ENCODE results near the gene CYP2C19. TPM values are rescaled to one million over a fixed set of nuclear protein-coding genes. Genes with fewer than 3 reads are reported as not detected.
"Not testable (repeated sequence)": the region's sequence is repeated elsewhere in the genome, so short reads cannot be mapped to it uniquely, and the experiment has no call there.

The CYP2C19 gene
- total and polyA plus RNA-seq, 9 donors, result 0.05 to 0.19 TPM; not detected in 7

- 61% methylated on average over 2 of the region's 4 CpGs for WGBS (ENCODE audit: insufficient coverage)
These were observed 95.5 kb downstream of the CYP2C19 start for GRCh38 chr10:94858005-94858404.

GRCh38 chr10:94859086-94859485 is 96.6 kb downstream of the CYP2C19 start:
- Histone ChIP-seq H3K27me3 (ENCODE audit: control insufficient read depth, insufficient read depth, low read length) (no peaks in the 10 kb centered on the region), H3K27ac (ENCODE audit: low read length) (no peak overlapping the region), H3K9me3 (replicated peaks; ENCODE audit: control insufficient read depth, low read depth, low read length) (peaks cover 4% of the 10 kb centered on the region), H3K36me3 (ENCODE audit: control insufficient read depth, insufficient read depth, low read length) (no peaks in the 10 kb centered on the region), H3K4me3 (ENCODE audit: low read length) (no peak overlapping the region), H3K4me1 (ENCODE audit: control insufficient read depth, insufficient read depth, low read length) (no peaks in the 10 kb centered on the region)
- whole genome bisulfite sequencing (ENCODE audit: insufficient coverage), result 90% methylated on average over 3 of the region's 3 CpGs
- DNase-seq, result no peak

More at GRCh38 chr10:94858005-94858404, 95.5 kb downstream of the CYP2C19 start:
- no peaks in the 10 kb centered on the region for H3K4me1 ChIP-seq (ENCODE audit: control insufficient read depth, insufficient read depth, low read length)
- no peaks in the 10 kb centered on the region for H3K27me3 ChIP-seq (ENCODE audit: control insufficient read depth, insufficient read depth, low read length)
- H3K27ac ChIP-seq (ENCODE audit: low read length), result no peak overlapping the region
- no peak overlapping the region for H3K4me3 ChIP-seq (ENCODE audit: low read length)
- no peaks in the 10 kb centered on the region for H3K36me3 ChIP-seq (ENCODE audit: control insufficient read depth, insufficient read depth, low read length)
- peaks cover 4% of the 10 kb centered on the region for H3K9me3 ChIP-seq (replicated peaks; ENCODE audit: control insufficient read depth, low read depth, low read length)
- DNase-seq, result no peak

GRCh38 chr10:94878649-94879048 is 116.2 kb downstream of the CYP2C19 start:
- Histone ChIP-seq H3K4me1 (ENCODE audit: control insufficient read depth, insufficient read depth, low read length) (no peaks in the 10 kb centered on the region), H3K36me3 (ENCODE audit: control insufficient read depth, insufficient read depth, low read length) (no peaks in the 10 kb centered on the region), H3K27me3 (ENCODE audit: control insufficient read depth, insufficient read depth, low read length) (no peaks in the 10 kb centered on the region), H3K4me3 (ENCODE audit: low read length) (no peak overlapping the region), H3K9me3 (replicated peaks; ENCODE audit: control insufficient read depth, low read depth, low read length) (peaks cover 5% of the 10 kb centered on the region), H3K27ac (ENCODE audit: low read length) (no peak overlapping the region)
- no peak for DNase-seq
- WGBS (ENCODE audit: insufficient coverage), result no CpG with 5 or more reads among the region's 1 CpG

GRCh38 chr10:94879214-94879613 is 116.7 kb downstream of the CYP2C19 start:
- H3K27ac ChIP-seq (ENCODE audit: low read length), result no peak overlapping the region
- 88% methylated on average over 1 of the region's 1 CpG for WGBS (ENCODE audit: insufficient coverage)
- H3K36me3 ChIP-seq (ENCODE audit: control insufficient read depth, insufficient read depth, low read length), result no peaks in the 10 kb centered on the region
- no peaks in the 10 kb centered on the region for H3K27me3 ChIP-seq (ENCODE audit: control insufficient read depth, insufficient read depth, low read length)
- no peak for DNase-seq
- peaks cover 5% of the 10 kb centered on the region for H3K9me3 ChIP-seq (replicated peaks; ENCODE audit: control insufficient read depth, low read depth, low read length)
- no peak overlapping the region for H3K4me3 ChIP-seq (ENCODE audit: low read length)
- no peaks in the 10 kb centered on the region for H3K4me1 ChIP-seq (ENCODE audit: control insufficient read depth, insufficient read depth, low read length)

GRCh38 chr10:94889123-94889522 is 126.6 kb downstream of the CYP2C19 start:
- no CpG with 5 or more reads among the region's 3 CpGs for WGBS (ENCODE audit: insufficient coverage)
- no peaks in the 10 kb centered on the region for H3K36me3 ChIP-seq (ENCODE audit: control insufficient read depth, insufficient read depth, low read length)
- H3K27ac ChIP-seq (ENCODE audit: low read length), result no peak overlapping the region
- no peak for DNase-seq
- no peaks in the 10 kb centered on the region for H3K27me3 ChIP-seq (ENCODE audit: control insufficient read depth, insufficient read depth, low read length)
- peaks cover 5% of the 10 kb centered on the region for H3K9me3 ChIP-seq (replicated peaks; ENCODE audit: control insufficient read depth, low read depth, low read length)
- H3K4me1 ChIP-seq (ENCODE audit: control insufficient read depth, insufficient read depth, low read length), result no peaks in the 10 kb centered on the region
- H3K4me3 ChIP-seq (ENCODE audit: low read length), result no peak overlapping the region

GRCh38 chr10:94890264-94891022 is 128.0 kb downstream of the CYP2C19 start:
- no peaks in the 10 kb centered on the region for H3K27me3 ChIP-seq (ENCODE audit: control insufficient read depth, insufficient read depth, low read length)
- WGBS (ENCODE audit: insufficient coverage), result 92% methylated on average over 4 of the region's 4 CpGs
- H3K27ac ChIP-seq (ENCODE audit: low read length), result no peak overlapping the region
- H3K4me3 ChIP-seq (ENCODE audit: low read length), result no peak overlapping the region
- H3K4me1 ChIP-seq (ENCODE audit: control insufficient read depth, insufficient read depth, low read length), result no peaks in the 10 kb centered on the region
- no peaks in the 10 kb centered on the region for H3K36me3 ChIP-seq (ENCODE audit: control insufficient read depth, insufficient read depth, low read length)
- DNase-seq, result no peak
- H3K9me3 ChIP-seq (replicated peaks; ENCODE audit: control insufficient read depth, low read depth, low read length), result peaks cover 5% of the 10 kb centered on the region

- H3K36me3 ChIP-seq (ENCODE audit: control insufficient read depth, insufficient read depth, low read length); H3K4me3 ChIP-seq (ENCODE audit: low read length); H3K27ac ChIP-seq (ENCODE audit: low read length); H3K27me3 ChIP-seq (ENCODE audit: control insufficient read depth, insufficient read depth, low read length); H3K9me3 ChIP-seq (replicated peaks; ENCODE audit: control insufficient read depth, low read depth, low read length); H3K4me1 ChIP-seq (ENCODE audit: control insufficient read depth, insufficient read depth, low read length); DNase-seq: not testable (repeated sequence)
- WGBS (ENCODE audit: insufficient coverage), result 65% methylated on average over 4 of the region's 7 CpGs
These were observed 135.9 kb downstream of the CYP2C19 start for GRCh38 chr10:94898414-94898813.

- no CpG with 5 or more reads among the region's 1 CpG for WGBS (ENCODE audit: insufficient coverage)
- no peak for DNase-seq
- no peaks in the 10 kb centered on the region for H3K27me3 ChIP-seq (ENCODE audit: control insufficient read depth, insufficient read depth, low read length)
These were observed 139.6 kb downstream of the CYP2C19 start for GRCh38 chr10:94902080-94902479.

GRCh38 chr10:94902570-94902969 is 140.1 kb downstream of the CYP2C19 start:
- Histone ChIP-seq H3K9me3 (replicated peaks; ENCODE audit: control insufficient read depth, low read depth, low read length) (peaks cover 2% of the 10 kb centered on the region), H3K27ac (ENCODE audit: low read length) (no peak overlapping the region), H3K4me1 (ENCODE audit: control insufficient read depth, insufficient read depth, low read length) (no peaks in the 10 kb centered on the region), H3K27me3 (ENCODE audit: control insufficient read depth, insufficient read depth, low read length) (no peaks in the 10 kb centered on the region), H3K4me3 (ENCODE audit: low read length) (no peak overlapping the region), H3K36me3 (ENCODE audit: control insufficient read depth, insufficient read depth, low read length) (no peaks in the 10 kb centered on the region)
- no CpG with 5 or more reads among the region's 1 CpG for WGBS (ENCODE audit: insufficient coverage)
- no peak for DNase-seq

More at GRCh38 chr10:94902080-94902479, 139.6 kb downstream of the CYP2C19 start:
- peaks cover 2% of the 10 kb centered on the region for H3K9me3 ChIP-seq (replicated peaks; ENCODE audit: control insufficient read depth, low read depth, low read length)
- H3K36me3 ChIP-seq (ENCODE audit: control insufficient read depth, insufficient read depth, low read length), result no peaks in the 10 kb centered on the region
- no peak overlapping the region for H3K4me3 ChIP-seq (ENCODE audit: low read length)
- no peaks in the 10 kb centered on the region for H3K4me1 ChIP-seq (ENCODE audit: control insufficient read depth, insufficient read depth, low read length)
- H3K27ac ChIP-seq (ENCODE audit: low read length), result no peak overlapping the region
